ENCODE data around the gene ZNF592. TPM values are rescaled to one million over a fixed set of nuclear protein-coding genes. Genes with fewer than 3 reads are reported as not detected.

ZNF592 gene
- total RNA-seq, 1 experiment from 2014 or later, result 8.1 TPM

- no peak for DNase-seq (ENCODE audit: extremely low read depth, low read depth)
Measured at GRCh38 chr15:84773716-84774115, 25.3 kb downstream of the ZNF592 start.

DNA sequence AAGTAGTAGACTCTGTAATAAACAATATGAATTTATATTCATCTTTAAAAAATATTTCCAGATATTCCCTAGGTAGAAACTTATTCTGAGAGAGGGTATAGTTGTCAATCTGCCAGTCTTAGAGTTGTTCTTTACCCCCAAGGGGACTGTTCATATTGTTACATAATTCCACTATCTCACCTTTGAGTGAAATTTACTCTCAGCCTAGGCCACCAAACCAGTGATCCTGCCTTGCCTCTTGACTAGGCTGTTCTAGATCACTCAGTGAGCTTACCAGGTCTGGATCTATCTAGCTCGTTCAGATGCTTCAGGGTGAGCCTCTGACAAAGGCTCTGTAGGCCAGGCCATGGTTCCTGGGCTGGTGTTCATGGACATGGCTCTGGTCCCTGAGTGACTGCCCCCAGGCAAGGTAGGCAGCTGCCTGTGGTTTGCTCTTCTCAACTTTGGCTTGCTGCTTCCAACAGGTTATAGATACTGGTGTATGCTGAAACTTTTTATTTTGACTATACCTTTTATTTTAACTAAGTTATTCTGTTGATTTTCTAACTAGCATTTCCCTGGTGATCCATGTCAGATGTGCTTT is 27.6 kb downstream of the ZNF592 start:
- DNase-seq (ENCODE audit: extremely low read depth, low read depth), result no peak

GRCh38 chr15:84778194-84778593 is 29.8 kb downstream of the ZNF592 start:
- DNase-seq (ENCODE audit: extremely low read depth, low read depth), result no peak

- no peak for DNase-seq (ENCODE audit: extremely low read depth, low read depth)
Measured at GRCh38 chr15:84780492-84780891, 32.1 kb downstream of the ZNF592 start.

- DNase-seq (ENCODE audit: extremely low read depth, low read depth), result no peak
Measured at GRCh38 chr15:84781495-84781894, 33.1 kb downstream of the ZNF592 start.

- no peak for DNase-seq (ENCODE audit: extremely low read depth, low read depth)
Measured at GRCh38 chr15:84782346-84782745, 34.0 kb downstream of the ZNF592 start.

GRCh38 chr15:84783493-84784251 is 35.3 kb downstream of the ZNF592 start:
- DNase-seq (ENCODE audit: extremely low read depth, low read depth), result no peak

- no peak for DNase-seq (ENCODE audit: extremely low read depth, low read depth)
Measured at GRCh38 chr15:84784262-84784661, 35.9 kb downstream of the ZNF592 start.

DNA sequence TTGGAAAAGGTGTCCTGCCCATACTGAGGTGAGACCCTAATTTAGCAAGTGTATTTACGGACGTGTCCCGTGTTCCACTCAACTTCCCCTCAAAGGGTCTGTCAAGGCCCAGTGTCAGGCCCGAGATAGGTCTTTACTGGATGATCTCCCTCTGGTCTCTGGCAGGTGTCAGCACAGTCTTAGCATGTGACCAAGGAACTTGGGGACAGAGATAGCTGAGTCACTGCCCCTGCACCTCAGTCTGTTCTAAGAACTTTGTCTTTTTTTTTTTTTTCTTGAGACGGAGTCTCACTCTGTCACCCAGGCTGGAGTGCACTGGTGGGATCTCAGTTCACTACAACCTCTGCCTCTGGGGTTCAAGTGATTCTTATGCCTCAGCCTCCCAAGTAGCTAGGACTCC is 36.7 kb downstream of the ZNF592 start:
- DNase-seq (ENCODE audit: extremely low read depth, low read depth), result no peak

DNA sequence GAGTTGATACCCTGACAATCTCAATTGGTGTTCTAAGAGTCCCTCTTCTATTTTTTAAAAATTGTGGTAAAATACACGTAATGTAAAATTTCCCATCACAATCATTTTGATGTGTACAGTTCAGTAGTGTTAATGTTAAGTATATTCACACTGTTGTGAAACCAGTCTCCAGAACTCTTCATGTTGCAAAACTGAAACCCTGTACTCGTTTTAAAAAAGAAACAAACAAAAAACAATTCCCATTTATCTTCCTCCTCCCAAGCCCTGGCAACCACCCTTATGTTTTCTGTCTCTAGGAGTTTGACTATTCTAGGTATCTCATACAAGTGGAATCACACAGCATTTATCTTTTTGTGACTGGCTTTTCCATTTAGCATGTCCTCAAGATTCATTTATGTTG is 40.1 kb downstream of the ZNF592 start:
- no peak for DNase-seq (ENCODE audit: extremely low read depth, low read depth)

DNA sequence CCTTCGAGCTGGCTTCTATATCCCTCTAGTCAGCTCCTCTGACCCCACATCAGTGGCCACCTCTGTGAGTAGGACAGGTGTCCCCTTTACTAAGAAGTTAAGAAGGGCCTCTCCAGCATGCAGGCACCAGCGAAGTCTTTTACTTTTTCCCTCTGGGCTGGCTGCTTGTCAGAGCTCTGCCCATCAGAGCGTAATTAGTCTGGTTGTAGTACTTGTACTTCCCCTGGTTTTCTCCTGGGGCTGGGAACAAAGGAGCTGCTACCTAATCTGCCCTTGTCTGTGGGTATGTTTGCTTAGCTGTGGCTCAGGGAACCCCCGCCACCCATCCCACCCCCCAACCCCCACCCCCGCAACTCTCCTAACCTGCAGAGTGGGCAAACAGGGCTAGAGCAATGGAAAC is 41.4 kb downstream of the ZNF592 start:
- DNase-seq (ENCODE audit: extremely low read depth, low read depth), result no peak

DNA sequence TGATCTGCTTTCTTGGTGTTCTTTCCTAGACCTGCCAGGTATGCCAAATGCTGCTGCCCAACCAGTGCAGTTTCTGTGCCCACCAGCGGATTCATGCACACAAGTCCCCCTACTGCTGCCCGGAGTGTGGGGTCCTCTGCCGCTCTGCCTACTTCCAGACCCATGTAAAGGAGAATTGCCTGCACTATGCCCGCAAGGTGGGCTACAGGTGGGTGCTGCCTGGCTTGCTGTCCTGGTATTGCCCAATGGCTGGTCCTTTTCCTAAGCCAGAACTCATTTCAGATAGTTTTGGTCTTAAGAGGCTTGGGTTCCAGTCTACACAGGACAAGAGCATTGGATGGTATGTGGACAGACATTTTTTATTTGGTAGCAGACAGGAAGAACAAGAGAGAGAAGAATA is 42.3 kb downstream of the ZNF592 start:
- no peak for DNase-seq (ENCODE audit: extremely low read depth, low read depth)

GRCh38 chr15:84791763-84792162 is 43.4 kb downstream of the ZNF592 start:
- no peak for DNase-seq (ENCODE audit: extremely low read depth, low read depth)

DNA sequence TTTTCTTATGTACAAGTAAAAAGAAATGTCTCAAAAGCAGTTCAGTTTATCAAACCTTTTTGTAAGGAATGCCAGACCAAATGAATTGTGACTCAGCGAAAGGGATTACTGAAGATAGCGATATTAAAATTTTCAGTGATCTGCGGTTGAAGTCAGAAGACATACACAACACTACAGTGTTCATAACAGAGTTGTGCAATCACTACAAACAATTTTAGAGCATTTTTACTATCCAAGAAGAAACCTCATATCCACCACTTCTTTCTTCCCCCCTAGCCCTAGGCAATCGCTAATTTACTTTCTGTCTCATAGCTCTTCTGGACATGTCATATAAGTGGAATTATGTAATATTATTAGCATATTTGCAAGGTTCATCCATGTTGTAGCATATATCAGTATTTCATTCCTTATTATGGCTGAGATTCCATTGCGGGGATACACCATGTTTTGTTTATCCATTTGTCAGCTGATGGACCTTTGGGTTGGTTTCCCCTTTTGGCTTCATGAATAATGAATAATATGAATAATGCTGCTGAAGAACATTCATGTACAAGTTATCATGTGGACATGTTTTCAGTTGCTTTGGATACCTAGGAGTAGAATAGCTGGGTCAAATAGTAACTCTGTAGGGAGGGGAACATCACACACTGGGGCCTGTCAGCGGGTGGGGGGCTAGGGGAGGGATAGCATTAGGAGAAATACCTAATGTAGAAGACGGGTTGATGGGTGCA is 45.2 kb downstream of the ZNF592 start:
- no peak for DNase-seq (ENCODE audit: extremely low read depth, low read depth)

- no peak for DNase-seq (ENCODE audit: extremely low read depth, low read depth)
Measured at GRCh38 chr15:84794162-84794547, 45.8 kb downstream of the ZNF592 start.

GRCh38 chr15:84795186-84795585 is 46.8 kb downstream of the ZNF592 start:
- no peak for DNase-seq (ENCODE audit: extremely low read depth, low read depth)

DNA sequence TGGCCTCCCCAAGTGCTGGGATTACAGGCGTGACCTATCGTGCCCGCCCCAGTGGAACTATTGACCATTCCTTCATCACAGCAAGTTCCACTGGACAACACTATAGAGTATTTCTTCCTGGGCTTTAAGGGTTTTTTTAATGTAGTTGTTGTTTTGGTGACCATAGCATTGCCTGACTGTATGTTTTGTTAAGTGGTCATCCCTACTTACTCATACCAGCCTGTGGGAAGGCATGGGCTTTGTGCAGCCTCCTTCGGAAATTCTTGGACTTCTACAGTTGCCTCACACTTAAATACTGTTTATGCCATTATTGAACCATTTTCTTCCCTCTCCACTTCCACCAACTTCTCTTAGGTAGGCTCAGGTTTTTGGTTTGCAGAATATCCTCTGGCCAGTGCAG is 48.8 kb downstream of the ZNF592 start:
- no peak for DNase-seq (ENCODE audit: extremely low read depth, low read depth)

DNA sequence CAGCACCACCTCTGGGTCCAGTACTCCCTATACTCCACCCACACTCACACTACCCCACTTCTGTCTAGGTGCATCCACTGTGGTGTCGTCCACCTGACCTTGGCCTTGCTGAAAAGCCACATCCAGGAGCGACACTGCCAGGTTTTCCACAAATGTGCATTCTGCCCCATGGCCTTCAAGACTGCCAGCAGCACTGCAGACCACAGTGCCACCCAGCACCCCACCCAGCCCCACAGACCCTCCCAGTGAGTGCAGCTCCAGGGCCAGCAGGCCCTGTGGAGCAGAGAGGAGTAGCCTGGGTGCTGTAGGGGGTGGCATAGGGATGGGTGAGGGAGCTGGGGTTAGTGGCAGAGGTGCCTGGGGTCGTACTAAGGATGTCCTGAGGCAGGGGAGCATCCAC is 49.4 kb downstream of the ZNF592 start:
- DNase-seq (ENCODE audit: extremely low read depth, low read depth), result no peak

GRCh38 chr15:84798436-84798946 is 50.1 kb downstream of the ZNF592 start:
- no peak for DNase-seq (ENCODE audit: extremely low read depth, low read depth)

- DNase-seq (ENCODE audit: extremely low read depth, low read depth), result no peak
Measured at GRCh38 chr15:84799511-84800187, 51.3 kb downstream of the ZNF592 start.

GRCh38 chr15:84800365-84800806 is 52.0 kb downstream of the ZNF592 start:
- DNase-seq (ENCODE audit: extremely low read depth, low read depth), result no peak
